G401.6 (cell line): Measurements from ENCODE around the gene REG1A.

Source experiments
- FAIRE-seq: peaks from 2 replicates; lab custom pipeline; 2012; peaks lifted over from hg19 to GRCh38; lab: Jason Lieb, UNC

The REG1A gene, protein sequence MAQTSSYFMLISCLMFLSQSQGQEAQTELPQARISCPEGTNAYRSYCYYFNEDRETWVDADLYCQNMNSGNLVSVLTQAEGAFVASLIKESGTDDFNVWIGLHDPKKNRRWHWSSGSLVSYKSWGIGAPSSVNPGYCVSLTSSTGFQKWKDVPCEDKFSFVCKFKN

DNA sequence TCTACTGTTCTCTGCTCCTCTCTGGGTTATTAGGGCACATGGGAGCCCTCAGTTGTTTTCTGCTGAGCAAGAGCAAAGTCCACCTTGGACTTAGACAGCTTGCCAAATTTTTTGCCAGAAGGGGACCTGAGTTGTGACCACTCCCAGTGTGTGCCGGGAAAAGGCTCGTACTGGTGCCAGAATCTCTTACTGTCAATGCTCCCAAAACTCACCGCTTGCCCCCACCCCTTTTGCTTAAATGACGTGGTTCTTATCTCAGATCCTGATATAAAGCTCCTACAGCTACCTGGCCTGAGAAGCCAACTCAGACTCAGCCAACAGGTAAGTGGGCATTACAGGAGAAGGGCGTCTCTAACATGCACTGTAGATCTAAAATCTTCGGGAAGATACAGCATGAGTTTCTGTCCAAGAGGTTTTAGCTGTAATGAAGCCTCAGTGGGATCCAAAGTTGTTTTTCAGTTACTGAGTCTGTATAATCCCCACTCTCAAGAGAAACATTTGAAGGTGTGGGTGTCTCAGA, at the start of gene REG1A:
Gene REG1A (plus strand): TSS at position 295 of the 520 bp plus-strand sequence. CDS start 374 bp downstream, outside the sequence.
- FAIRE-seq = no peak

- FAIRE-seq = no peak
Measured at GRCh38 chr2:79071078-79071477, 49.2 kb upstream of the REG1A start.

- FAIRE-seq = no peak
Measured at GRCh38 chr2:79082987-79083386, 37.3 kb upstream of the REG1A start.

DNA sequence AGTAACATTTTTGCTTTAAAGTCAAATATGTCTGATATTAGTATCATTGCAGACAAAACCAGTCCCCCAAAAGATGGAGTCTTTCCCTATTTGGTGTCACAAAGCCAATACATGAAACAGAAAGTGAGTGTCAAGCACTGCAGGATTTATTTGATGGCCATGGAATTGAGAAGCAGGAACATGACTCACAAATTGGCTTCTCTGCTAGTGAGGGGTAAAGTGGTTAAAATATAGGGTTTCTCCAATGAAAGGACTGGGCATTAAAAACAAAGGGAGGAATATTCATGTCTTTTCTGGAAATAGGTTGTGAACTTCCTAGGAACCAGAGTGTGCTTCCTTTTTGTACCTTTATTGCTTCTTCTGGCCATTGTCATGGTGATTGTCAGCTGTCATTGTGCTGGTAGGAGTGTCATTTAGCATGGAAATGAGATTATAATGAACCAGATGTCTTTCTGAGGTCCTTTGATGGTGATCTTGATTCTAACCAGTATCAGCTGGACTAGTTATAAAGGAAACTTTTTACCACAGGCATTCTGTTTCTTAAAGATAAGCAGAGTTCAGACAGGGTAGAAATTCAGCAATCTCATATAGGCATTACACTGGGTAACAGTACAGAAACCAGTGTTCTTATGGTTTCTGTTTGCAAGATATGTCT, 36.6 kb upstream of the REG1A start:
- no peak for FAIRE-seq

GRCh38 chr2:79084495-79085135, 35.7 kb upstream of the REG1A start:
- FAIRE-seq = no peak

DNA sequence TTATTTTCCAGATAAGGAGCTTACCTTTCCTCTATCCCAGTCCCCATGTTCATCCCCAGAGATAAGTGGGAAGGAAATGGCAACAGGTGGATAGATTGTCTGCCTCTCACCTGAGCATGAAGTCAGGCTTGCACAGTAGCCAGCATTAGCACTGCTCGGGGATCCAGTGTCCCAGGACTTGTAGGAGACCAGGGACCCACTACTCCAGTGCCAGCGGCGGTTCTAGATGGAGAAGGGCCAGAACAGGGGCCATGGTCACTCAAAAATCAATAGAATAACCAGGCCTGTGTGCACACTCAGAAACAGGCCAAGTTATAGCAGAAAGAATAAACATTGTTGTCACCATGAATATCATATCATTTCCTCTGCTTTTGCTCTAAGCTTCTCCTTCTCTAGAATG, 34.9 kb upstream of the REG1A start:
- no peak for FAIRE-seq

DNA sequence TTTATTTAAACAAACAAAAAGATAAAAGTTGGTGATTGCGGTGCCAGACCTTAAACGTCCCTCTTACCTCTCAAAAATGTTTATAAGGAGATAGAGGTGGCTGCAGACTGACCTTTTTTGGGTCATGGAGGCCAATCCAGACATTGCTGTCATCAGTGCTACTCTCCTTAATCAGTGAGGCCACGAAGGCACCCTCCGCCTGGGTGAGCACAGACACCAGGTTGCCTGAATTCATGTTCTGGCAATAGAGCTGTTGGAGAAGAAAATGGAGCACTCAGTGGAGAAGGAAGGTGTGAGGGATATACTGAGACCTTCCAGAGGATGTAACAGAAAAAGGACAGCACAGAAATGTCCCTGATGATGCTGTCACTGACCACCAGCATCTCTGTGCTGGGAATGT, 34.0 kb upstream of the REG1A start:
- FAIRE-seq = no peak

DNA sequence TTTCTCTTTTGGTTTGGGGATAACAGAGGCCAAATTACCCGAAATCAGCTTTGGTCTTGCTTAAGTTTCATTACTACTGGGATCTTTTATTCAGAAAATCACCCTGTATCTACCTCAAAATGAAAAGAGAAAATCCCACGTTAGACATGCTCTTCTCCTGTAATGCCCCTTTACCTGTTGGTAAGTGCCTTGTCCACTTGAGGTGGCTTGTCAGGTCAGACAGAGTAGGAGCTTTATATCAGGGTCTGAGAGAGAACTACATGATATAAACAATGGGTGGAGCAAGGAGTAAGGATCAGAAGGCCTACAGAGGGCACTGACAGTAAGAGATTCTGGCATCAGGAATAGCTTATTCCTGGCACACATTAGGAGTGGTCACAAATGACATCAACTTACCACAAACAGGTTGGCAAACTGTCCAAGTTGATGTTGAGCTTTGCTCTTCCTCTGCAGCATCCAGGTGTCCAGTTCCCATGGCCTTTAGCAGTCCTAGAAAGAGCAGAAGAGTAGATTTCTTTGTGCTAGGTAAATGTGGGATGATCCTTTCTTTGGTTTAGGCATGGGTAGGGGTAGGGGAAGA, 32.4 kb upstream of the REG1A start, which contains the start of gene REG1B:
Gene REG1B (minus strand): TSS at position 209 of the 580 bp plus-strand sequence. CDS start 381 bp downstream, outside the sequence.
- FAIRE-seq = no peak

DNA sequence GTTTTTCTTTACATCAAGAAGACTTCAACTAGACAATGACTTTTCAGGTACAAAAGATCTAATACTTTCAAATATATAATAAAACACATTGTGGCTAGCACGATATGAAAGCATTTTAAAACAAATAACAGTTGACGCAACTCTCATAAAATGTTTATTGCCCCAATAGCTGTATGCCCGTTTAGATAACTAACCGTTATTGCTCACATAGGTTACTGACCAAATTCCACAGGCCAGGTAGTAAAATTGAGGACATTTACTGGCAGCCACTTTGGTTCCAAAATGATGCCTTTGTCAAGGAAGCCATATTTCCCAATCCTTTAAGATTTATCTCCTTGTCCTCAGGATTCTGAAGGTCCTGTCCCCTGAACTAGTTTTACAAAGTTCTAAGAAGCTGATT, 29.6 kb upstream of the REG1A start:
- FAIRE-seq = no peak

DNA sequence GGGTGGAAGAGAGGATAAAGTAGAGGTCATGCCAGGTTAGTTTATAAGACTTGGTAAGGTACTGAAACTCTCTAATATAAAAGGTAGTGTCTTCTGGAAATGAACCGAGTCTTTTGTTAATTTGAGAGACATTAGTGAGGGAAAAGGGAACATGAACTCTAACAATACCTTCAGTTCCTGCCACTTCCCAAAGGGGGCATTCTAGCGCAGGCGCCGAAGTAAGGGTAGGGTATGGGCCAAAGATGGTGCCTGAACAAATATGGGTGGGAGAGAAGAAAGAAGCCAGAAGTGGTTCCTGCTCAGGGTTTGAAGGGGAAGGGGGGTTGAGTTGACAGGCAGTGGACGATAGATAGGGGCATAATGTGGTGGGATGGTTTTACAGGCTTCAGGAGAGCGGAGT, 22.4 kb upstream of the REG1A start:
- no peak for FAIRE-seq

DNA sequence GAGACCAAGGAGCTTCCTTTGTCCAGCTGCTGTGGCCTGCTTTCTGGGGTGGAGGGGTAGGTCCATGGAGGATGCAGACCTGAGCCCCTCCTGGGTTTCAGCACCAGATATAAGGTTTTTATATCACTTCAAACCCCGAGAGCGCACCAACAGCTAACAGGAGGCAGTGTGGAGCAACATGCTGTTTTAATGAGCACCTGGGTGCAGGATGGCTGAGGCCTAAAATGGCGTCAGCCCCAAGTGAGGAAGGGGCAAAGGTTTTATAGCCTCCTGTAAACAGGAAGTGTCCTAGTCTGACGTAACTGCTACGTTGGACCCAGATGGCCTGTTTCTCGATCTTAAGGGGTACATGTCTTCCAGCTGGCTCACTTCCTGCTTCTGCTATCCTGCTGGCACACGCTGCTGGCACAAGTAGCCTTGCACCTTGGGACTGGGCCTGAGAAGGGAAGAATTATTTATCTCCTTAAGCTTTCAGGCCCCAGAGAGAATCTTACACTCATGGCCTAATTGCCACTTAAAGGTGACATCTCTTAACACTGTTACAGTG, 21.1 kb upstream of the REG1A start:
- FAIRE-seq = no peak

GRCh38 chr2:79100285-79100684, 20.0 kb upstream of the REG1A start:
- no peak for FAIRE-seq

GRCh38 chr2:79101024-79101423, 19.3 kb upstream of the REG1A start:
- FAIRE-seq = no peak

GRCh38 chr2:79103214-79103613, 17.1 kb upstream of the REG1A start:
- no peak for FAIRE-seq

DNA sequence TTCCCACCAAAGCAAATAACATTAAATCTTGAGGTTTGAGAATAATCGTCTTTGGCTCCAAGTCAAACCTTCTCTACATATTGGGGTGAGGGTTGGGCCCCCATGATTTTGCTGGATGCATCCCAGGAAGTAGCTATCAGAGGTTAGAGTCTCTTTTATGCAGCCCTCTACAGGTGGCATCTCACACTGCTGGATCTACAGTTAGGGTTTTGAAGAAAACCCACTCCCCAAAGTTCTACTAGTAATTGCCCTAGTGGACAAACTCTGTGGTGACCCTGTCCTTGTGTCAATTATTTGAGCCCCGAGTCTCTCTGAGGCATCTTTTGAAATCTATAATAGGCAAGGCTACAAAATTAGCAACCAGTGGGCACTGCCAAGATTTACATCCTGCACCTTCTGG, 15.0 kb upstream of the REG1A start:
- no peak for FAIRE-seq

GRCh38 chr2:79112269-79112668, 8.0 kb upstream of the REG1A start:
- FAIRE-seq = no peak

DNA sequence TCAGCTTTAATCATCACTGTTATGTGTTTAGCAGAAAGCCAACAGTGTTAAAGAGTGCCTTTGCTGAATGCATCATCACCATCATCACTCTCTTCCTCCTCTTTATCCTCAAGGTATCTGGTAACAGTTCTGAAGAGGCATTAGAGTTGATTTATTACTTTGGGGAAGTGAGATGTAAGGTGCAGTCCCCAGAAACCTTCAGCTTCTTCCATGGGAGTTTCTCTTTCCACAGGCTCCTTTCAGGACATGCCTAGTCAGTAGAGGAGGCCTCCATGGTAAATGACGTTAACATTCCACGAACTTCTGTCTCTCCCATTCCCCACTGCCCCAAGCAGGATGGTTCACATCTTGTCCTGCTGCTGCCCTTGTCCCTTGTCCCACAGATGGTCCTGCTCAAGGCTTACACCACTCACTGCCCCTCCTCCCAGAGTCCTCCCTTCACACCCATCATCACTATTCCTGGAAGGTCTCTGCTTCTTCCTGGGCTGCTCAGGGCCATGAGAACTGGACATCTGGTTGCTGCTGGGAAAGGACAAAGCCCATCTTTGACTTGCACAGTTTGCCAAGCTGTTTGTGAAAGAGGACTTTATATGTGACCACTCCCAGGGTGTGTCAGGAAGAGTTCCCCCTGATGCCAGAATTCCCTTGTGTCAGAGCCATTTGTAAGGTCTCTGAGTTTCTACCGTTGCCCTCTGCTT, 5.3 kb upstream of the REG1A start:
- FAIRE-seq = no peak

- FAIRE-seq = no peak
Measured at GRCh38 chr2:79116997-79117928, 3.0 kb upstream of the REG1A start.

DNA sequence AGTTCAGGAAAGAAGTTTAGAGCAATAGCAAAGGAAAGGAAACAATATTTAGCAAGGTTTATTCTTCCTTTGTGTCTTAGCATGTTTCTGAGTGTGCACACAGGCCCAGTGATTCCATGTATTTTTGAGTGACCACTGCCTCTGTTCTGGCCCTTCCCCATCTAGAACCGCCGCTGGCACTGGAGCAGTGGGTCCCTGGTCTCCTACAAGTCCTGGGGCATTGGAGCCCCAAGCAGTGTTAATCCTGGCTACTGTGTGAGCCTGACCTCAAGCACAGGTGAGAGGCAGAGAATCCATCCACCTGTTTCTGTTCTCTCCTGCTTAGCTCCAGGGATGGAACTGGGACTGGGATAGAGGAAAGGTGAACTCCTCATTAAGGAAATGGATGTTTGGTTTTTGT, 2.4 kb downstream of the REG1A start:
- FAIRE-seq = no peak

DNA sequence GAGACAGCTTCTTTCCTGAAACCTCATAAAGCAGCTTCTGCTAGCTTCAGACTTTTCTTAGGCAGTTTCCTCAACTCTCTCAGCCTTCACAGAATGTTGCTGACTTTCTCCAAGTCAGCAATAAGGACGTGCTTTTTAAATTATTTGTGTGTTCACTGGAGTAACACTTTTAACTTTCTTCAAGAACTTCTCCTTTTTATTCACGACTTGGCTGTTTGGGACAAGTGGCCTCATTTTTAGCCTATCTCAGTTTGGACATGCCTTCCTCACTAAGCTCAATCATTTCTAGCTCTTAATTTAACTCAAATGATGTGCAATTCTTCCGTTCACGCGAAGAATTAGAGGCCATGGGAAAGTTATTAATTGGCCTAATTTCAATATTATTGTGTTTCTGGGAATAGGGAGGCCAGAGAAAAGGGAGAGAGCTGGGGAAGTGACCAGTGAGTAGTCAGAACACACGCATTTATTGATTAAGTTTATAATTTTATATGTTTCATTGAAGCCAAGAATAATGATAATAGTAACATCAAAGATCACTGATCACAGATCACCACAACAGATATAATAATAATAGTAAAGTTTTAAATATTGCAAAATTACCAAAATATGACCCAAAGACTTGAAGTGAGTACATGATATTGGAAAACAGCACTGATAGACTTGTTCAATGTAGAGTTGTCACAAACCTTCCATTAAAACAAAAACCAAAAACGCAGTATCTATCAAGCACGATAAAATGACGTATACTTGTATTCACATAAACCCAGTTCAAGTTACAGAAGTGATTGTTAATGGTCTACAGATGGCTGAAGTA, 4.8 kb downstream of the REG1A start:
- FAIRE-seq = no peak

GRCh38 chr2:79125721-79125985, 5.4 kb downstream of the REG1A start:
- FAIRE-seq = no peak
